ENCODE results near the gene SIRPA. TPM values are rescaled to one million over a fixed set of nuclear protein-coding genes. Genes with fewer than 3 reads are reported as not detected.

SIRPA gene
- 20.2 and 29.4 TPM in 2 replicates for total RNA-seq

DNA sequence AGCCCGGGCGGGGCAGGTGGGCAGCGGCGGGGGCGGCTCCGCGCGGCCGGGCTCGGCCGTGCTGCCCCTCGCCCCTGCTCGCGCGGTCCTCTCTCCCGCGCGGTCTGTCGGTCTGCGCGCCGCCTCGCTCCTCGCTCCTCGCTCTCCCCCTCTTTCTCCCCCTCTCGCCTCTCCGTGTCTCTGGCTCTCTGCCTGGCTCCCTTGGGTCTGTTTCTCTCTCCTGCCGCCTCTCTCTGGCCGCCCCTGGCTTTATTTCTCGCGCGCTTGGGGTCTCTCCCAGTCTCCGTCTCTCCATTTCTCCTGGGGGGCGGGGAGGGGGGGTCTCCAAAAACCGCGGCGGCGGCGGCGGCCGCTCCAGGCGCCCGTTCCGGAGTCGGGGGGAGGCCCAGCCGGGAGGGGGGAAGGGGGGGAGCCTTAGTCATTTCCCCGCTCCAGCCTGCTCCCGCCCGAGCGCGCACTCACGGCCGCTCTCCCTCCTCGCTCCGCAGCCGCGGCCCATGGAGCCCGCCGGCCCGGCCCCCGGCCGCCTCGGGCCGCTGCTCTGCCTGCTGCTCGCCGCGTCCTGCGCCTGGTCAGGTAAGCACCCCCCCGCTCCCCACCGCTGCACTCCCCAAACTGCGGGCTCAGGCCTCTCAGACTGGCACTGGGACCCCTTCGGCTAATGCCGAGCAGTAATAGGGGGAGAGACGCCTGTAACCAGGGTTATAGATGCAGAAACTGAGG lies at the start of gene SIRPA:
Gene SIRPA (plus strand): TSS at position 457 of the 723 bp plus-strand sequence. CDS start 41 bp downstream, at position 498.

Other genes with a start within 250 kb of the SIRPA start
- not detected in 2 replicates for gene SIRPG, start 237.6 kb upstream of the SIRPA start, total RNA-seq
- gene PDYN, start 98.7 kb downstream of the SIRPA start, total RNA-seq: not detected in 2 replicates
- gene STK35, start 206.4 kb downstream of the SIRPA start, total RNA-seq: 18.8 and 21.3 TPM in 2 replicates

Measured in thoracic aorta endothelial cell (primary cell).